SH-SY5Y (cell line): Measurements from ENCODE around the gene ELOVL7.

ENCODE experiments used
- GATA2 ChIP-seq: IDR thresholded peaks from 2 replicates; pipeline ENCODE4 v1.6.1; 2011; ENCODE audit warnings: mild to moderate bottlenecking, low read depth, low read length
- GATA3 ChIP-seq: IDR thresholded peaks from 2 replicates; pipeline ENCODE4 v1.6.1; 2011; ENCODE audit warnings: low read depth, mild to moderate bottlenecking, low read length, moderate library complexity

- no peak for TF ChIP-seq GATA2
- no peak for TF ChIP-seq GATA3
Observed at GRCh38 chr5:60744682-60745081, 99.4 kb downstream of the ELOVL7 start.
